Panc1 (cell line): ENCODE results near the gene MYH8. TPM values are rescaled to one million over a fixed set of nuclear protein-coding genes. Genes with fewer than 3 reads are reported as not detected.

Source experiments
- ATAC-seq: fragments of 200-7000 bp; cut with Tn5 transposase; 2 replicates; pipeline ENCODE4 v1.9.1; 2020; ENCODE audit warnings: mild to moderate bottlenecking, moderate library complexity
- BruUV-seq: library from RNA; stranded (reverse); fragments of 400-500 nt; replicated peaks from 2 replicates; lab custom pipeline; 2021; lab: Mats Ljungman, UMichigan
- CTCF ChIA-PET: fragments of 300-600 bp; sonication (Branson Sonifier 250); formaldehyde crosslinking; loops from one replicate; lab custom pipeline; 2022; ENCODE audit warnings: antibody characterized with exemption; lab: Charles Lee
- POLR2A ChIA-PET: fragments of 300-600 bp; sonication (Branson Sonifier 250); formaldehyde crosslinking; loops from one replicate; lab custom pipeline; 2022; ENCODE audit warnings: antibody characterized with exemption; lab: Charles Lee
- DNase-seq: peaks from one replicate; pipeline ENCODE4 v3.0.0-alpha.2; 2010; ENCODE audit warnings: low read depth, low spot score
- H3K27ac ChIP-seq: 2 replicates; pipeline ENCODE4 v1.5.1; 2011; ENCODE audit warnings: mild to moderate bottlenecking, low read length, inconsistent platforms
- H3K27me3 ChIP-seq: fragments of 200-500 bp; sonication (Bioruptor generic); 2 replicates; pipeline ENCODE4 v1.6.0; 2014; ENCODE audit warnings: low read length, inconsistent platforms; ENCODE audit not compliant: control insufficient read depth, insufficient read depth
- H3K36me3 ChIP-seq: fragments of 200-500 bp; sonication (Bioruptor generic); 2 replicates; pipeline ENCODE4 v1.5.1; 2014; ENCODE audit warnings: inconsistent platforms, mild to moderate bottlenecking, low read length, moderate library complexity; ENCODE audit not compliant: control insufficient read depth, insufficient read depth
- H3K4me1 ChIP-seq: 2 replicates; pipeline ENCODE4 v1.5.1; 2011; ENCODE audit warnings: inconsistent platforms, mild to moderate bottlenecking, low read length, moderate library complexity; ENCODE audit not compliant: control insufficient read depth, insufficient read depth
- H3K4me3 ChIP-seq, 2 experiments: 2 replicates each; pipeline ENCODE4 v1.5.1; 2011 to 2012; ENCODE audit warnings: low read depth in 2 of 2, low read length in 2 of 2, mild to moderate bottlenecking in 2 of 2, inconsistent platforms in 1 of 2, moderate library complexity in 1 of 2
- H3K9me3 ChIP-seq: fragments of 200-500 bp; sonication (Bioruptor generic); 2 replicates; pipeline ENCODE4 v1.5.1; 2014; ENCODE audit warnings: low read depth, mild to moderate bottlenecking, inconsistent platforms, low read length, moderate library complexity; ENCODE audit not compliant: control insufficient read depth, insufficient read depth
- POLR2AphosphoS5 ChIP-seq: IDR thresholded peaks from 2 replicates; pipeline ENCODE4 v1.6.1; 2012; ENCODE audit warnings: mild to moderate bottlenecking, low read depth, low read length, moderate library complexity
- SIN3A ChIP-seq: IDR thresholded peaks from 2 replicates; pipeline ENCODE4 v1.6.1; 2012; ENCODE audit warnings: low read depth, mild to moderate bottlenecking, low read length, moderate library complexity, borderline replicate concordance; ENCODE audit not compliant: insufficient read depth
- TCF7L2 ChIP-seq: IDR thresholded peaks from 2 replicates; pipeline ENCODE4 v1.6.1; 2011; ENCODE audit warnings: mild to moderate bottlenecking, low read depth, low read length, inconsistent platforms
- in situ Hi-C: cut with HindIII; loops from 2 replicates; pipeline ENCODE4 v1.10.0; 2016; ENCODE audit warnings: low sequenced_read_pairs, low pct_unique_long_range_greater_than_20kb
- intact Hi-C: fragments of 100-400 bp; cut with micrococcal nuclease; formaldehyde crosslinking; loops from one replicate; pipeline ENCODE4 v1.10.0; 2022; ENCODE audit not compliant: unreplicated experiment
- total RNA-seq: library from RNA; stranded (reverse); gene quantifications from one replicate; pipeline ENCODE4 v1.2.1, GENCODE V29; 2021; ENCODE audit not compliant: unreplicated experiment
- TF ChIP-seq, protein P1 (sequence below): fragments of 450-650 bp; IDR thresholded peaks from 2 replicates; pipeline ENCODE4 v1.5.1; 2017; ENCODE audit warnings: mild to moderate bottlenecking
- TF ChIP-seq, protein P2 (sequence below), 2 experiments: IDR thresholded peaks; 2 replicates each; pipeline ENCODE4 v1.6.1; 2011 to 2012; ENCODE audit warnings: low read depth in 2 of 2, control low read depth in 1 of 2, low read length in 1 of 2, mild to moderate bottlenecking in 1 of 2, moderate library complexity in 1 of 2; ENCODE audit not compliant: insufficient read depth in 1 of 2

Gene MYH8
- total RNA-seq, 1 experiment from 2014 or later: not detected

DNA sequence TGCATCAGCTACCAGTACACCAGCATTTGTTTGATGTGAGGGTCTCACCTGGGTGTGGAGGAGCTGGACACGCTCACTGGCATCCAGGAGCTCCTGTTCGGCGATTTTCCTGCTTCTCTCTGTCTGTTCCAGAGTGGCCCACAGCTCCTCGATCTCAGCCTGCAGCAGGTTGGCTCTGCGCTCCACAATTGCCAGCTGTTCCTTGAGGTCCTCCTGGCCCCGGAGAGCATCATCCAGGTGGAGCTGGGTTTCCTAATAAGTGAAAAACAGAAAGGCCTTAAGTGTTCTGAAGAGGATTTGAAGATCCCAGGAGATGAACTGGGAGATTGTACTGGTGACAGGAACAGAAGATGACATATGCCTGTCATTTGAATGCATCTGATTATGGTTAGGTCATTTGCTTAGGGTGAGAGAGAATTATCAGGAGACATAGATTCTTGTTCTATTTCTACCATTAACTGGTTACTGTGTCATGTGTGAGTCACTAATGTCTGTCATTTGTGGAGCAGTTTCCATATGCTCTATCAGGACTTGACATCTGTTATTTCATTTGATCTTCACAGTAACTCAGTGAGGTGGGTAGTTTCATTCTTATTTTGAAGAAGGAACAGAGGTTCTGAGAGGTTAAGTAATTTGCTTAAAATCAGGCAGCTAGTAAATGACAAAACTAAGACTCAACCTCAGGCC lies 27.4 kb downstream of the MYH8 start:
- Histone ChIP-seq H3K27me3 (no peaks in the 10 kb centered on the region; the same call in 1 of the 2 replicates), H3K4me3 (no peak overlapping the region), H3K27ac (no peak overlapping the region), H3K9me3 (no peaks in the 10 kb centered on the region), H3K4me1 (no peaks in the 10 kb centered on the region), H3K36me3 (no peaks in the 10 kb centered on the region)
- DNase-seq: no peak
- POLR2A ChIA-PET: no interaction called here
- no TSS peak for BruUV-seq
- intact Hi-C loops (no loop called here), in situ Hi-C loops (no loop called here)
- no peak for ATAC-seq
- CTCF ChIA-PET: no interaction called here
- TF ChIP-seq SIN3A (no peak), POLR2AphosphoS5 (no peak)
- TF ChIP-seq, protein P1, sequence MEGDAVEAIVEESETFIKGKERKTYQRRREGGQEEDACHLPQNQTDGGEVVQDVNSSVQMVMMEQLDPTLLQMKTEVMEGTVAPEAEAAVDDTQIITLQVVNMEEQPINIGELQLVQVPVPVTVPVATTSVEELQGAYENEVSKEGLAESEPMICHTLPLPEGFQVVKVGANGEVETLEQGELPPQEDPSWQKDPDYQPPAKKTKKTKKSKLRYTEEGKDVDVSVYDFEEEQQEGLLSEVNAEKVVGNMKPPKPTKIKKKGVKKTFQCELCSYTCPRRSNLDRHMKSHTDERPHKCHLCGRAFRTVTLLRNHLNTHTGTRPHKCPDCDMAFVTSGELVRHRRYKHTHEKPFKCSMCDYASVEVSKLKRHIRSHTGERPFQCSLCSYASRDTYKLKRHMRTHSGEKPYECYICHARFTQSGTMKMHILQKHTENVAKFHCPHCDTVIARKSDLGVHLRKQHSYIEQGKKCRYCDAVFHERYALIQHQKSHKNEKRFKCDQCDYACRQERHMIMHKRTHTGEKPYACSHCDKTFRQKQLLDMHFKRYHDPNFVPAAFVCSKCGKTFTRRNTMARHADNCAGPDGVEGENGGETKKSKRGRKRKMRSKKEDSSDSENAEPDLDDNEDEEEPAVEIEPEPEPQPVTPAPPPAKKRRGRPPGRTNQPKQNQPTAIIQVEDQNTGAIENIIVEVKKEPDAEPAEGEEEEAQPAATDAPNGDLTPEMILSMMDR: no peak
- TF ChIP-seq, protein P2, sequence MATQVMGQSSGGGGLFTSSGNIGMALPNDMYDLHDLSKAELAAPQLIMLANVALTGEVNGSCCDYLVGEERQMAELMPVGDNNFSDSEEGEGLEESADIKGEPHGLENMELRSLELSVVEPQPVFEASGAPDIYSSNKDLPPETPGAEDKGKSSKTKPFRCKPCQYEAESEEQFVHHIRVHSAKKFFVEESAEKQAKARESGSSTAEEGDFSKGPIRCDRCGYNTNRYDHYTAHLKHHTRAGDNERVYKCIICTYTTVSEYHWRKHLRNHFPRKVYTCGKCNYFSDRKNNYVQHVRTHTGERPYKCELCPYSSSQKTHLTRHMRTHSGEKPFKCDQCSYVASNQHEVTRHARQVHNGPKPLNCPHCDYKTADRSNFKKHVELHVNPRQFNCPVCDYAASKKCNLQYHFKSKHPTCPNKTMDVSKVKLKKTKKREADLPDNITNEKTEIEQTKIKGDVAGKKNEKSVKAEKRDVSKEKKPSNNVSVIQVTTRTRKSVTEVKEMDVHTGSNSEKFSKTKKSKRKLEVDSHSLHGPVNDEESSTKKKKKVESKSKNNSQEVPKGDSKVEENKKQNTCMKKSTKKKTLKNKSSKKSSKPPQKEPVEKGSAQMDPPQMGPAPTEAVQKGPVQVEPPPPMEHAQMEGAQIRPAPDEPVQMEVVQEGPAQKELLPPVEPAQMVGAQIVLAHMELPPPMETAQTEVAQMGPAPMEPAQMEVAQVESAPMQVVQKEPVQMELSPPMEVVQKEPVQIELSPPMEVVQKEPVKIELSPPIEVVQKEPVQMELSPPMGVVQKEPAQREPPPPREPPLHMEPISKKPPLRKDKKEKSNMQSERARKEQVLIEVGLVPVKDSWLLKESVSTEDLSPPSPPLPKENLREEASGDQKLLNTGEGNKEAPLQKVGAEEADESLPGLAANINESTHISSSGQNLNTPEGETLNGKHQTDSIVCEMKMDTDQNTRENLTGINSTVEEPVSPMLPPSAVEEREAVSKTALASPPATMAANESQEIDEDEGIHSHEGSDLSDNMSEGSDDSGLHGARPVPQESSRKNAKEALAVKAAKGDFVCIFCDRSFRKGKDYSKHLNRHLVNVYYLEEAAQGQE (IDR thresholded peaks at IDR 0.05; ENCODE audit: insufficient read depth in 1 of 2, low read depth in 2 of 2, low read length in 1 of 2): no peak

GRCh38 chr17:10392880-10393279 lies 28.9 kb downstream of the MYH8 start:
- DNase-seq (no peak), ATAC-seq (no peak)
- ChIA-PET POLR2A (no interaction called here), CTCF (no interaction called here)
- H3K36me3 ChIP-seq: no peaks in the 10 kb centered on the region
- no peak overlapping the region for H3K27ac ChIP-seq
- H3K27me3 ChIP-seq: no peaks in the 10 kb centered on the region; the same call in 1 of the 2 replicates
- no peaks in the 10 kb centered on the region for H3K4me1 ChIP-seq
- H3K4me3 ChIP-seq: no peak overlapping the region
- H3K9me3 ChIP-seq: no peaks in the 10 kb centered on the region
- BruUV-seq: no TSS peak
- in situ Hi-C loops: no loop called here
- TF ChIP-seq, protein P2 (IDR thresholded peaks at IDR 0.05; ENCODE audit: insufficient read depth in 1 of 2, low read depth in 2 of 2, low read length in 1 of 2): no peak
- TF ChIP-seq TCF7L2 (no peak), SIN3A (no peak), POLR2AphosphoS5 (no peak)
- TF ChIP-seq, protein P1: no peak
- intact Hi-C loops: no loop called here
